ENCODE measurements around the gene C1QA. TPM values are rescaled to one million over a fixed set of nuclear protein-coding genes. Genes with fewer than 3 reads are reported as not detected.

C1QA gene
- total RNA-seq, 1 experiment from 2014 or later: 0.50 TPM

DNA sequence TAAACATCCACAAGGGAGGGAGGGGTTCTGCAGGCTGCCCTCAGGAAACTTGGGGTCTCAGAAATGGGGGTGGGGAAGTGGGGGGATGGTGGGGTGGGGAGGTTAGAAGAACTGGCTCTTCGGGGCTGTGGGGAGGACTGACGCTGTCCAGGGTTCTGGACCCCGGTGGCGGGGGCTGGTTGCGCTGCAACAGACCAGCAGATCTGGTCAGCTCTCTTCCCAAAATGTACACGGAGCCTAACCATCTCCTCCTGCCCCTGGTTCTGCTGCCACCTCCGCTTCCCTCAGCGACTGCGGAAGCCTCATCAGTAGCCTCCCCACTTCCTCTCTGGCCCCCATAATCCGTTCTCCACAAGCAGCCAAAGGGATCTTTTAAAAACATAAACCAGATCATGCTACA lies 29.3 kb upstream of the C1QA start:
- TF ChIP-seq, protein P1, sequence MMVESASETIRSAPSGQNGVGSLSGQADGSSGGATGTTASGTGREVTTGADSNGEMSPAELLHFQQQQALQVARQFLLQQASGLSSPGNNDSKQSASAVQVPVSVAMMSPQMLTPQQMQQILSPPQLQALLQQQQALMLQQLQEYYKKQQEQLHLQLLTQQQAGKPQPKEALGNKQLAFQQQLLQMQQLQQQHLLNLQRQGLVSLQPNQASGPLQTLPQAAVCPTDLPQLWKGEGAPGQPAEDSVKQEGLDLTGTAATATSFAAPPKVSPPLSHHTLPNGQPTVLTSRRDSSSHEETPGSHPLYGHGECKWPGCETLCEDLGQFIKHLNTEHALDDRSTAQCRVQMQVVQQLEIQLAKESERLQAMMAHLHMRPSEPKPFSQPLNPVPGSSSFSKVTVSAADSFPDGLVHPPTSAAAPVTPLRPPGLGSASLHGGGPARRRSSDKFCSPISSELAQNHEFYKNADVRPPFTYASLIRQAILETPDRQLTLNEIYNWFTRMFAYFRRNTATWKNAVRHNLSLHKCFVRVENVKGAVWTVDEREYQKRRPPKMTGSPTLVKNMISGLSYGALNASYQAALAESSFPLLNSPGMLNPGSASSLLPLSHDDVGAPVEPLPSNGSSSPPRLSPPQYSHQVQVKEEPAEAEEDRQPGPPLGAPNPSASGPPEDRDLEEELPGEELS (CRISPR knock-in tag; IDR thresholded peaks at IDR 0.05): 0 out of 2 replicates have a peak, but pooled peaks have one; percentile 30
- TF ChIP-seq ATF1 (CRISPR knock-in tag; IDR thresholded peaks at IDR 0.05): no peak
- Mint-ChIP-seq H3K27me3 (ENCODE audit: low read depth) (peaks cover 13% of the 10 kb centered on the region), H3K36me3 (no peaks in the 10 kb centered on the region), H3K9me3 (no peaks in the 10 kb centered on the region), H3K27ac (no peak overlapping the region), H3K4me3 (no peak overlapping the region), H3K4me1 (peaks cover 8% of the 10 kb centered on the region)
- ChIA-PET CTCF (interaction anchor here (0.8 to 1.0 kb wide), 3 partner anchors 15 to 35 kb away, joined by 3 to 4 read pairs (median 3); no protein-coding TSS in a partner anchor), POLR2A (no interaction called here)
- ATAC-seq: peak; percentile 69
- peak; percentile 63 for DNase-seq (ENCODE audit: low spot score)

DNA sequence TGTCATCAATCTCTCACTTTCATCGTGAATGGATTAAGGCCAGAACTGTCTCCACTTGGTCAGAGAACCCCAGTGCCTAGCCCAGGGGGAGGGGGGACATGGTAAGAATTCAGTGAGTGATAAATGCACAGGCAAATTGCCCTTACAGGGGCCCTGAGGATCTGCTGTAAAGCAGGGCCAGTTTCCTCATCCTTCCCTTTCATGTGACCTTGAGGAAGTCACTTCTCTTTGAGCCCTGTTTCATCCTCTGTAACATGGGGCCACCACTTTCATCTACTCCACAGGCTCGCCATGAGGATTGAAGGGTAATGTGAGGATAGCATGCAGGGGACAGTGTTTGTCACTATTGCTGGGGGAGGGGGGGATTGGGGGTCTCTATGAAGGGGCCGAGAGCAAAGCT lies 28.1 kb upstream of the C1QA start:
- H3K9me3 Mint-ChIP-seq: no peaks in the 10 kb centered on the region
- no peak overlapping the region for H3K27ac Mint-ChIP-seq
- ATAC-seq (no peak), DNase-seq (ENCODE audit: low spot score) (no peak)
- ChIA-PET CTCF (no interaction called here), POLR2A (no interaction called here)
- no peaks in the 10 kb centered on the region for H3K36me3 Mint-ChIP-seq
- H3K4me3 Mint-ChIP-seq: no peak overlapping the region
- peaks cover 13% of the 10 kb centered on the region for H3K27me3 Mint-ChIP-seq (ENCODE audit: low read depth)
- no peak for TF ChIP-seq ZNF232 (CRISPR knock-in tag; IDR thresholded peaks at IDR 0.05)
- TF ChIP-seq, protein P2, sequence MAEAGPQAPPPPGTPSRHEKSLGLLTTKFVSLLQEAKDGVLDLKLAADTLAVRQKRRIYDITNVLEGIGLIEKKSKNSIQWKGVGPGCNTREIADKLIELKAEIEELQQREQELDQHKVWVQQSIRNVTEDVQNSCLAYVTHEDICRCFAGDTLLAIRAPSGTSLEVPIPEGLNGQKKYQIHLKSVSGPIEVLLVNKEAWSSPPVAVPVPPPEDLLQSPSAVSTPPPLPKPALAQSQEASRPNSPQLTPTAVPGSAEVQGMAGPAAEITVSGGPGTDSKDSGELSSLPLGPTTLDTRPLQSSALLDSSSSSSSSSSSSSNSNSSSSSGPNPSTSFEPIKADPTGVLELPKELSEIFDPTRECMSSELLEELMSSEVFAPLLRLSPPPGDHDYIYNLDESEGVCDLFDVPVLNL (CRISPR knock-in tag; IDR thresholded peaks at IDR 0.05; ENCODE audit: borderline replicate concordance, low read depth): no peak
- TF ChIP-seq, protein P3, sequence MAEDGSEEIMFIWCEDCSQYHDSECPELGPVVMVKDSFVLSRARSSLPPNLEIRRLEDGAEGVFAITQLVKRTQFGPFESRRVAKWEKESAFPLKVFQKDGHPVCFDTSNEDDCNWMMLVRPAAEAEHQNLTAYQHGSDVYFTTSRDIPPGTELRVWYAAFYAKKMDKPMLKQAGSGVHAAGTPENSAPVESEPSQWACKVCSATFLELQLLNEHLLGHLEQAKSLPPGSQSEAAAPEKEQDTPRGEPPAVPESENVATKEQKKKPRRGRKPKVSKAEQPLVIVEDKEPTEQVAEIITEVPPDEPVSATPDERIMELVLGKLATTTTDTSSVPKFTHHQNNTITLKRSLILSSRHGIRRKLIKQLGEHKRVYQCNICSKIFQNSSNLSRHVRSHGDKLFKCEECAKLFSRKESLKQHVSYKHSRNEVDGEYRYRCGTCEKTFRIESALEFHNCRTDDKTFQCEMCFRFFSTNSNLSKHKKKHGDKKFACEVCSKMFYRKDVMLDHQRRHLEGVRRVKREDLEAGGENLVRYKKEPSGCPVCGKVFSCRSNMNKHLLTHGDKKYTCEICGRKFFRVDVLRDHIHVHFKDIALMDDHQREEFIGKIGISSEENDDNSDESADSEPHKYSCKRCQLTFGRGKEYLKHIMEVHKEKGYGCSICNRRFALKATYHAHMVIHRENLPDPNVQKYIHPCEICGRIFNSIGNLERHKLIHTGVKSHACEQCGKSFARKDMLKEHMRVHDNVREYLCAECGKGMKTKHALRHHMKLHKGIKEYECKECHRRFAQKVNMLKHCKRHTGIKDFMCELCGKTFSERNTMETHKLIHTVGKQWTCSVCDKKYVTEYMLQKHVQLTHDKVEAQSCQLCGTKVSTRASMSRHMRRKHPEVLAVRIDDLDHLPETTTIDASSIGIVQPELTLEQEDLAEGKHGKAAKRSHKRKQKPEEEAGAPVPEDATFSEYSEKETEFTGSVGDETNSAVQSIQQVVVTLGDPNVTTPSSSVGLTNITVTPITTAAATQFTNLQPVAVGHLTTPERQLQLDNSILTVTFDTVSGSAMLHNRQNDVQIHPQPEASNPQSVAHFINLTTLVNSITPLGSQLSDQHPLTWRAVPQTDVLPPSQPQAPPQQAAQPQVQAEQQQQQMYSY (CRISPR knock-in tag; IDR thresholded peaks at IDR 0.05): no peak
- TF ChIP-seq ZBTB21 (CRISPR knock-in tag; IDR thresholded peaks at IDR 0.05; ENCODE audit: borderline replicate concordance): no peak
- TF ChIP-seq, protein P4, sequence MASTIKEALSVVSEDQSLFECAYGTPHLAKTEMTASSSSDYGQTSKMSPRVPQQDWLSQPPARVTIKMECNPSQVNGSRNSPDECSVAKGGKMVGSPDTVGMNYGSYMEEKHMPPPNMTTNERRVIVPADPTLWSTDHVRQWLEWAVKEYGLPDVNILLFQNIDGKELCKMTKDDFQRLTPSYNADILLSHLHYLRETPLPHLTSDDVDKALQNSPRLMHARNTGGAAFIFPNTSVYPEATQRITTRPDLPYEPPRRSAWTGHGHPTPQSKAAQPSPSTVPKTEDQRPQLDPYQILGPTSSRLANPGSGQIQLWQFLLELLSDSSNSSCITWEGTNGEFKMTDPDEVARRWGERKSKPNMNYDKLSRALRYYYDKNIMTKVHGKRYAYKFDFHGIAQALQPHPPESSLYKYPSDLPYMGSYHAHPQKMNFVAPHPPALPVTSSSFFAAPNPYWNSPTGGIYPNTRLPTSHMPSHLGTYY (CRISPR knock-in tag; IDR thresholded peaks at IDR 0.05): no peak
- TF ChIP-seq ZNF317 (CRISPR knock-in tag; IDR thresholded peaks at IDR 0.05; ENCODE audit: borderline replicate concordance, low read depth): no peak
- TF ChIP-seq CREM (CRISPR knock-in tag; IDR thresholded peaks at IDR 0.05): no peak
- TF ChIP-seq TEAD1 (CRISPR knock-in tag; IDR thresholded peaks at IDR 0.05): no peak
- no peak for TF ChIP-seq CREB1 (CRISPR knock-in tag; IDR thresholded peaks at IDR 0.05)
- TF ChIP-seq SMAD4 (CRISPR knock-in tag; IDR thresholded peaks at IDR 0.05): no peak
- no peak for TF ChIP-seq TP53 (CRISPR knock-in tag; IDR thresholded peaks at IDR 0.05)
- TF ChIP-seq, protein P1 (CRISPR knock-in tag; IDR thresholded peaks at IDR 0.05): no peak
- TF ChIP-seq, protein P5, sequence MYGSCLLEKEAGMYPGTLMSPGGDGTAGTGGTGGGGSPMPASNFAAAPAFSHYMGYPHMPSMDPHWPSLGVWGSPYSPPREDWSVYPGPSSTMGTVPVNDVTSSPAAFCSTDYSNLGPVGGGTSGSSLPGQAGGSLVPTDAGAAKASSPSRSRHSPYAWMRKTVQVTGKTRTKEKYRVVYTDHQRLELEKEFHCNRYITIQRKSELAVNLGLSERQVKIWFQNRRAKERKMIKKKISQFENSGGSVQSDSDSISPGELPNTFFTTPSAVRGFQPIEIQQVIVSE (CRISPR knock-in tag; IDR thresholded peaks at IDR 0.05; ENCODE audit: borderline replicate concordance): no peak
- TF ChIP-seq RORB (CRISPR knock-in tag; IDR thresholded peaks at IDR 0.05): no peak
- TF ChIP-seq, protein P6, sequence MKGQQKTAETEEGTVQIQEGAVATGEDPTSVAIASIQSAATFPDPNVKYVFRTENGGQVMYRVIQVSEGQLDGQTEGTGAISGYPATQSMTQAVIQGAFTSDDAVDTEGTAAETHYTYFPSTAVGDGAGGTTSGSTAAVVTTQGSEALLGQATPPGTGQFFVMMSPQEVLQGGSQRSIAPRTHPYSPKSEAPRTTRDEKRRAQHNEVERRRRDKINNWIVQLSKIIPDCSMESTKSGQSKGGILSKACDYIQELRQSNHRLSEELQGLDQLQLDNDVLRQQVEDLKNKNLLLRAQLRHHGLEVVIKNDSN (CRISPR knock-in tag; IDR thresholded peaks at IDR 0.05): no peak
- TF ChIP-seq, protein P7, sequence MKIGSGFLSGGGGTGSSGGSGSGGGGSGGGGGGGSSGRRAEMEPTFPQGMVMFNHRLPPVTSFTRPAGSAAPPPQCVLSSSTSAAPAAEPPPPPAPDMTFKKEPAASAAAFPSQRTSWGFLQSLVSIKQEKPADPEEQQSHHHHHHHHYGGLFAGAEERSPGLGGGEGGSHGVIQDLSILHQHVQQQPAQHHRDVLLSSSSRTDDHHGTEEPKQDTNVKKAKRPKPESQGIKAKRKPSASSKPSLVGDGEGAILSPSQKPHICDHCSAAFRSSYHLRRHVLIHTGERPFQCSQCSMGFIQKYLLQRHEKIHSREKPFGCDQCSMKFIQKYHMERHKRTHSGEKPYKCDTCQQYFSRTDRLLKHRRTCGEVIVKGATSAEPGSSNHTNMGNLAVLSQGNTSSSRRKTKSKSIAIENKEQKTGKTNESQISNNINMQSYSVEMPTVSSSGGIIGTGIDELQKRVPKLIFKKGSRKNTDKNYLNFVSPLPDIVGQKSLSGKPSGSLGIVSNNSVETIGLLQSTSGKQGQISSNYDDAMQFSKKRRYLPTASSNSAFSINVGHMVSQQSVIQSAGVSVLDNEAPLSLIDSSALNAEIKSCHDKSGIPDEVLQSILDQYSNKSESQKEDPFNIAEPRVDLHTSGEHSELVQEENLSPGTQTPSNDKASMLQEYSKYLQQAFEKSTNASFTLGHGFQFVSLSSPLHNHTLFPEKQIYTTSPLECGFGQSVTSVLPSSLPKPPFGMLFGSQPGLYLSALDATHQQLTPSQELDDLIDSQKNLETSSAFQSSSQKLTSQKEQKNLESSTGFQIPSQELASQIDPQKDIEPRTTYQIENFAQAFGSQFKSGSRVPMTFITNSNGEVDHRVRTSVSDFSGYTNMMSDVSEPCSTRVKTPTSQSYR (CRISPR knock-in tag; IDR thresholded peaks at IDR 0.05): no peak
- TF ChIP-seq, protein P8, sequence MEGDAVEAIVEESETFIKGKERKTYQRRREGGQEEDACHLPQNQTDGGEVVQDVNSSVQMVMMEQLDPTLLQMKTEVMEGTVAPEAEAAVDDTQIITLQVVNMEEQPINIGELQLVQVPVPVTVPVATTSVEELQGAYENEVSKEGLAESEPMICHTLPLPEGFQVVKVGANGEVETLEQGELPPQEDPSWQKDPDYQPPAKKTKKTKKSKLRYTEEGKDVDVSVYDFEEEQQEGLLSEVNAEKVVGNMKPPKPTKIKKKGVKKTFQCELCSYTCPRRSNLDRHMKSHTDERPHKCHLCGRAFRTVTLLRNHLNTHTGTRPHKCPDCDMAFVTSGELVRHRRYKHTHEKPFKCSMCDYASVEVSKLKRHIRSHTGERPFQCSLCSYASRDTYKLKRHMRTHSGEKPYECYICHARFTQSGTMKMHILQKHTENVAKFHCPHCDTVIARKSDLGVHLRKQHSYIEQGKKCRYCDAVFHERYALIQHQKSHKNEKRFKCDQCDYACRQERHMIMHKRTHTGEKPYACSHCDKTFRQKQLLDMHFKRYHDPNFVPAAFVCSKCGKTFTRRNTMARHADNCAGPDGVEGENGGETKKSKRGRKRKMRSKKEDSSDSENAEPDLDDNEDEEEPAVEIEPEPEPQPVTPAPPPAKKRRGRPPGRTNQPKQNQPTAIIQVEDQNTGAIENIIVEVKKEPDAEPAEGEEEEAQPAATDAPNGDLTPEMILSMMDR (IDR thresholded peaks at IDR 0.05): no peak
- peaks cover 8% of the 10 kb centered on the region for H3K4me1 Mint-ChIP-seq

Data from WTC11 (cell line).